DMS 273 treated with DMSO at 0.1 percent for 48 hours (cell line): ENCODE data around the gene ANAPC1.
"Not testable (repeated sequence)": the region's sequence is repeated elsewhere in the genome, so short reads cannot be mapped to it uniquely, and the experiment has no call there.

Experiments
- DNase-seq: peaks from one replicate; lab custom pipeline; 2025; lab: John Stamatoyannopoulos, UW

ANAPC1 gene

DNA sequence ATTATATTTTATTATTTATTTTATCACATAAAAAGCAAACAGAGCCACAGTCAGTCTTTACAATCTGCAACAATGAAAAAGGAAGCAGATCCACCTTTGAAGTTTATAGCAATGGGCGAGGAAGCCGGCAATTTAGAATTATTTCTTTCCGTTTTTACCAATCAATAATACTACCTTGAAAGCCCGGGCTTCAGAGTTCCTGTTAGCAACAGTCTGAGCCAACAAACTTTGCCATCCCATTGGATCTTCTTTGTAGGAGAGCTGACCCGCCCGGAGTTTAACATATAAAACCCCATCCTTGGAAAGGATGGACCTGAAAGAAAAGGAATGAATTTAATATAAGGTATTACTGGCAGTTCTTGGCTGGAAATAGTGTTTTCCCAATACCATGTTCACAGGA, 101.8 kb downstream of the ANAPC1 start:
- DNase-seq = not testable (repeated sequence)

DNA sequence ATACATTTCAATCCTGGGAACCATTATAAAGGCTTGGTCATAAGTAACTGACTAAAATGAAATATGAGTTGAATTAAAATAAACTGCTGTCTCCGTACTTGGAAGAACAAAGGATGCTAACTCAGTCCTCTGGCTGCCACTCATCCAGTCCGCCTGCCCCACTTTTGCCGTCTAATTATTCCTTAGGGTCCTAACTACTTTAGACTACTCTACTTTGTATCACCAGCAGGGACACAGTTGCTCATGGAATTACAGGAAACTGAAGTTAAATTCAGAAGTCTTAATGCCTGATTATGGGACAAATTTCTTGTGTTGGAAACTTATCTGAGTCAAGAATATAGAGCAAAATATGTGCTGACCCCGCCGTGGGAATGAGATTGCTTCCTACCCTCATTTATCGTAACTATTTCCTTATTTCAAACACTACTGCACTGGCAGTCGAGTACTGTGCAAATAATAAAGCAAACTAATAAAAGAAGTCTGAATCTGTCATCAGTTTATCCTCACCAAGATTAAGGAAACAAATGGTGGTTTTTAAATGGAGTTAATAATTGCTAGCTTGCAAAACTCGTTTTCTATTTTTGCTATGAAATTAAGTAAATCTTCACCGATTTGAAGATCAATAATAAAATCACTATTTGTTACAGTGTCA, 102.4 kb downstream of the ANAPC1 start:
- not testable (repeated sequence) for DNase-seq

GRCh38 chr2:111777155-111777554, 106.8 kb downstream of the ANAPC1 start:
- not testable (repeated sequence) for DNase-seq

DNA sequence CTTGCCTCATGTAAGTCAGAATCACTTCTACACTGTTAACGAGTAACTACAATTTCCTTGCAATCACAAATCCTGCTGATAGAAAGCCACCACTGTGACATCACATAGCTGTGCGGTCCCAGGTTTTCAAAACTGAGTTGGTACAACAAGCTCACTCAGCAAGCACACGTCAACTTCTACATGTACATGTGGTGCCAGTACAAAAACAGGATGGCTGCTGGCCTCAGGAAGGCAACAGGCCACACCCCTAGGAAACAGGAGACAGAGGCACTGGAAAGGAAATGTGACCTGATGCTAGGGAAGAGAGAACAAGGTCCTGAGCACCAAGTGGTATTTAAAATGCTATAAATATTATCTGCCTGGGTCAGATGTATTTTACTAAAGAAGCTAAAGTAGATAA, 107.7 kb downstream of the ANAPC1 start:
- DNase-seq = not testable (repeated sequence)

DNA sequence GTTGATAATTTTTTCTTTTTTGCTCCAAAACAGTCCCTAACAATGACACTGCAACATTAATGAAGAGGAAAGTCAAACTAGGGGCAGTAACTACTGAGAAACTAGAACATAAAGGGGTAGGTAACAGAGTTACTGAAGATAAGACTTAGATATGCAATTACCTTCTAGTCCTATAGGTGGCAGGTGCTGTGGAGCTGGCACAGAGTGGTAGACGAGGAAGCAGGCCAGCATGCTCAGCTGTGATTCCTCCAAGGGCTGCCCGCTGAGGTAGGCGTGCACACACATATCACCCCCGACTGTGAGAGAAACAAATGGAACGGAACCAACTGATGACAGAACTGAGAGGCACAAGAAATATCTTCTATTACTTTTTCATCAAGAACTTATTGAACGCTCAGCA, 111.8 kb downstream of the ANAPC1 start:
- not testable (repeated sequence) for DNase-seq

- DNase-seq = not testable (repeated sequence)
Measured at GRCh38 chr2:111770916-111771658, 112.9 kb downstream of the ANAPC1 start.

DNA sequence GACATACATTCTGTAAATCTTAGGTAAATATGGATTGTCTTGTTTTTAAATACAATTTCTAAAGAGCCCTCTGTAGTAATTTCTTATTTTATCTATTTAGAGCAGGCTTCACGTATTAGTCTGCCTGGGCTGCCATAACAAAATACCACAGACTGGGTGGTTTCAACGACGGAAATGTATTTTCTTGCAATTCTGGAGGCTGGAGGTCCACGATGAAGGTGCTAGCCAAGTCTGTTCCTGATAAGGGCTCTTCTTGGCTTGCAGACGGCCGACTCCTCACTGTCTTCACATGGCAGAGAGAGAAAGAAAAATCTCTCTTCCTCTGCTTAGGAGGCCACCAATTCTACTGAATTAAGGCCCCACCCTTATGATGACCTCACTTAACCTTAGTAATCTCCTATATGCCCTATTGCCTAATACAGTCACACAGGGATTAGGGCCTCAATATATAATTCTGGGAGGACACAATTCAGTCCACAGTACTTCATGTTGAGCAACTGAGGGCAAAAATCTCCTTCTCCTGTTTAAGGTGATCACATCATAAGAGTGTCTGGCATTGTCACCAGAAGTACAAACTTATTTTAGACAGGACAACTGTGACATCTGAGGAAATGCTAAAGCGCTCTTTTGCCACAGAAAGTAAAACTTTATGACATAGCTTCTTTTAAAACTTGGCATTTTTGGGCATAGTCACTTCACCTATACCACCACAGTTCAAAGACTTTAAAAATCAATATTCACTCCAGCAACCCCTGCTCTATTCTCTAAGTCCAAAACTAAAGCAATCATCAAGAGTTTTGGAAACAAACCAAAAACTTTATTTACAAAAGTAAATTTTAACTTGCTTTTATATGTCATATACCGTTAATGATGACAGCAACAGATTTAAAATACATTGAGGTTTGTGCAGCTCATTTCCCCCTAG, 115.5 kb downstream of the ANAPC1 start:
- not testable (repeated sequence) for DNase-seq

GRCh38 chr2:111767087-111767486, 116.9 kb downstream of the ANAPC1 start:
- DNase-seq = not testable (repeated sequence)

GRCh38 chr2:111766295-111766694, 117.7 kb downstream of the ANAPC1 start:
- DNase-seq = not testable (repeated sequence)

GRCh38 chr2:111764151-111764550, 119.8 kb downstream of the ANAPC1 start:
- DNase-seq = not testable (repeated sequence)

- not testable (repeated sequence) for DNase-seq
Measured at GRCh38 chr2:111760697-111761284, 123.2 kb downstream of the ANAPC1 start.

- not testable (repeated sequence) for DNase-seq
Measured at GRCh38 chr2:111752533-111752932, 131.5 kb downstream of the ANAPC1 start.

DNA sequence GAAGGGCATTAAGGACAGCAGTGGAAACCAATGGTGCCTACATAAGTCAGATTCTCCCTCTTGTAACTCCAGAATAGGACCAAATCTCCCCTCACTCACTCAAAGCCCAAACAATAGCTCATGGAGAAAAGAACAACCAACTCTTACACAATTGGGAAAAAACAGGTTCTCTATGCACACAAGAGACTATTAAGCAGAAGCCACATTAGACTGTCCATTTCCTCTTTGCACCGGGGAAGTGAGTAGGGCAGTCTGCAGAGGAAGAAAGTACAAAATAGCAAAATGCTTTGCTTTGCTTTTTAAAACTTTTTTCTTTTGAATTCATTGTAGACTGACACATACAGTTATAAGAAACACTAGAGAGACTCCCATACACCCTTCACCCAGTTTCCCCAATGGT, 133.4 kb downstream of the ANAPC1 start:
- DNase-seq = not testable (repeated sequence)

GRCh38 chr2:111748429-111748828, 135.6 kb downstream of the ANAPC1 start:
- not testable (repeated sequence) for DNase-seq

- DNase-seq = not testable (repeated sequence)
Measured at GRCh38 chr2:111747410-111748115, 136.4 kb downstream of the ANAPC1 start.

DNA sequence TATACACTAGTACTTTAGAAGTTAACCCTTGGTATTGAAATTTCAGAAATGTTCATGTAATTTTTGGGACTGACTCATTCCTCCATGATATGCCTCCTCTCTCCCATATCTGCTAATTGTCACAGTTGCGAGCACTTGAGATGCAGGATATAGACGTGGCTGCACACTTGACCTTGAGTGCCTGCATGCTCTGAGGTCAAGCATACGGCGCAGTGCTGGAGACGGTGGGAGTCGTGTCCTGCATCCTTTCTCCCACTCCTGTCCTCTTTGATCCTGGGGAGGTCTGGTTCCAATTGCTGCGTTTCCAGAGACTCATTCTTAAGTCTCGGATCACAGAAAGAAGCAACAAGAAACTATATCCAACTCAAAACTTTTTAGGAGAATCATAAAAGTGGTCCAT, 139.2 kb downstream of the ANAPC1 start:
- not testable (repeated sequence) for DNase-seq

DNA sequence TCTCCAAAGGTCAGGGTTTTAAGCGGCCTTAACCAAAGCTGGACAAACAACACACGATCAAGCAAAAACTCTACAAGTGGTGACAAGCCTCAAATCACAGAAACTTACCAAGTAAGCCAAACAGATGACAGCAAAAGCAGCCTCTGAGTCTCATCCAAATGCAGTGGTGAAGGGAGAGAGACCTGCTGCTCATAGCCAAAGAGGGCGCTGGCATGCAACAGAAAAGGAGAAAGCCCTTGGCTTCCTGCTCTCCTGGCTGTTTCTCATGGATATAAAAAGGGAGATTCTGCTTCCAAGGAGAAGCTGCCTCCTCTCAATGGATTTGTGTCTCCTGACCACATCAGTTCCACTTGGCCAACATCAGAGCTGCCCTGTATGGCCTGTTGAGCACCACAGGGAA, 142.5 kb downstream of the ANAPC1 start:
- not testable (repeated sequence) for DNase-seq

DNA sequence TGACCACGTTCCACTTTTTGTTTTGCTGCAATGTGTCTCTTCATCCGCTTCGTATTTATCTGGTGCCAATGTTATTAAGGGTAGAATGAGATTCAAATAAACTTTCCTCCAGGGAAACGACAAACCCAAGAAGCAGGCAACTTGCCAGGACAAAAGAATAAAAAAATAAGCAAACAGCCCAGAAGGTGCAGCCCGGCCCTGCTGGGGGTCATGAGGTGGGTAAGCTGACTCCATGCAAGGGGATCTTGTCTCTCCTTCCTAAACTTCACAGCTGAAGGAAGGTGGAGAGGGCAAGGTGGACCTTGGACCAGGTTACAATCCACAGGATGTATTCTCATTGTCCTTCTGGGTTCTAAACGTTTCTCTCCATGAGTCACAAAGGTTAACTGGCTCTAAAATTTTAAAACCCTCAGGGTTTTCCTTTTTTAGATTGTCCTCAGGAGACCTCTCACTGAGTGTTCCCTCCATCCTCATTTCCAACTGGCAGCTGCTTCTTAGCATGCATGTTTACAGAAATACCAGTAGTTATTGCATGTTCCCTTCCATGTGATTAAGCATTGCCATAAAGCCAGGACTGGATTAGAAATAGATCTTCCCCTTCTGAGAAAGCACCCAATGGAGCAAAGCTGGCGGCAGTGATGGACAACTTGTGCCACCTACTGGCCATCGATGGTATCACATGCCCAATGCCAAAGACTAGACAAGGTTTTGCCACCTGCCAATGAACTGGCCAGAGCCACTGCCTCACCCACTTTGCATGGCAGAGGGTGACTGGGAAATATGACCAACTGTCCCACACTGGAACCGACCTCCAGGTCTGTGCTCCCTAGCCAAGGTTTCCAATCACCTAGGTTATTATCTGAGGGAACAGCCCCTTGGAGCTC, 147.9 kb downstream of the ANAPC1 start:
- not testable (repeated sequence) for DNase-seq

DNA sequence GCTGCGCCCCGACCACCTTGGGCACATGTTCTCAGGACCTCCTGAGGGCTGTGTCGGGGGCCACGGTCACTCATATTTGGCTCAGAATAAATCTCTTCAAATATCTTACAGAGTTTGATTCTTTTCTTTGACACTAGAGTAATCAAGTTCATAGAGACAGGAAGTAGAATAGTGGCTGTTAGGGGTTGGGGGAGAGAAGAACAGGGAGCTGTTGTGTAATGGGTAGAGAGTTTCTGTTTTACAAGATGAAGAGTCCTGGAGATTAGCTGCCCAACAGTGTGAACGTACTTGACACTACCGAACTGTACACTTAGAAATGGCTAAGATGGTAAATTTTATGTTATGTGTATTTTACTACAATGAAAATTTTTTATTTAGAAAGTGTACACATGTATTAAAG, 148.6 kb downstream of the ANAPC1 start:
- DNase-seq = not testable (repeated sequence)

DNA sequence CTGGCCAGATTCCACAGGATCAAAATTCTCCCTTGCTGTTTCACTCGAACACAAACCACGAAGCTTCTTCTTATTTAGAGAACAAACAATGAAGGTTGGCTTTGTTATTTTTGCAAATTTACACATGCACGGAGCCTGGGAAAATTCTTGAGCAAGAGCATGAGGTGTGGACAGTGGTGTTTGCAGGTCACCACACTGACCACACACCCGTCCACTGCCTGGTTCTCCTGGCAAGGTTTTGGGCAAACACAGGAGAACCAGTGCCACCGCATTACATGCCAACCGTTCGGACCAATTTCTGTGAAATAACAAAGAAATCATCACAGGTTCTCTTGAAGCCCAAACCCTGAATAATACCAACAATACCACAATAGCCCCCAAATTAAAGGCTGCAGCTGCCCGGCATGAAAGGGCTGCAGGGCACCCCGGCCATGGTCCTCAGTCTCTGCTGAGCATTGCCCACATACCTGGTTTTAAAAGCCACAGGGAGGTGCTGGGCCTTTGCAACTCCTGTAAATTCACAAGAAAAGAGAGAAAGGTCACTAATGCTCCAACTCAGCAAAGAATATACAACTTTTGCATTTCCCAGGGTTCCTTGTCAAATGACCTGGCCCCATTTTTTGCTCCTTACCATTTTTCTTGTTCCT, 154.1 kb downstream of the ANAPC1 start:
- not testable (repeated sequence) for DNase-seq
